Measurements from ENCODE around the gene LRIG3. TPM values are rescaled to one million over a fixed set of nuclear protein-coding genes. Genes with fewer than 3 reads are reported as not detected.

The LRIG3 gene
- total and polyA plus RNA-seq, 5 donors from 2014 or later, result not detected

DNA sequence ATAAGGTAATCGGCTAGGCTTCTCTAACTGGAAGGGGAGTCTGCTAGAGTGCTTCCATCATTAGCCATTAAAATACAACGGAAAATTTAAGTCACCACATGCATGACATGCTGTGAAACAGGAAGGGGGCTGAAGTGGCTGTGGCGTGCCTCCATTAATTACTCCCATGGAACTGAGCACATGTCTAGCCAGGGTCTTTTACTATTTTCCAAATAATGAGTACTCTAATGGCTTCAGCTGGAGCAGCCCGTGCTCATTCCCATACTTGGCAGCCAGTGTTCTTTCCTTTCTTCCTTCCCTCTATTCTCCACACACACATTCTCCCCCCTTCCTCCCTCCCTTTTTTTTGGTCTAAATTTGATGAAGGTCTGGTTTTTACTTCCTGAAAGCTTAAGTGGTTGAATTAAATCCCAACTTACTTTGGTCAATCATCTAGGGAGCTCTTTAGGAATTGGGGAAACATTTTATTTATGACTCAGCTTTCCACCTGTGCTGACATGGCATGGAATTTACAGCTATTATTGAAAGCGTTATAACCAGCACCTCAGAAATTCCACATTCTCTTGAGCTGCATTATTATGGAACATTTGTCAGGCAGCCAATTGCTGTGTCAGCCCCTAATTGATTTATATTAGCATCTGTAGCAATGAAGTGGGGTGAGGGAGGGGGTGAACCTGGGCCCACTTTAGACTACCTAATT lies 72.3 kb downstream of the LRIG3 start:
- Mint-ChIP-seq H3K36me3 (no peaks in the 10 kb centered on the region), H3K27ac (no peak overlapping the region), H3K9me3 (peaks cover 0 to 9% (median 4%) of the 10 kb centered on the region in 7 donors), H3K27me3 (no peaks in the 10 kb centered on the region), H3K4me1 (no peaks in the 10 kb centered on the region), H3K4me3 (no peak overlapping the region)
- no peak for DNase-seq
- Histone ChIP-seq H3K27ac (ENCODE audit: insufficient read depth, low read length, poor library complexity, severe bottlenecking) (no peak overlapping the region), H3K4me3 (ENCODE audit: low read depth, low read length) (no peak overlapping the region), H3K9me3 (ENCODE audit: control insufficient read depth in 2 of 2, low read length in 2 of 2) (peaks cover 0 to 4% of the 10 kb centered on the region in 2 experiments), H3K4me1 (ENCODE audit: control insufficient read depth, insufficient read depth, low read length, poor library complexity, severe bottlenecking) (no peaks in the 10 kb centered on the region), H3K27me3 (ENCODE audit: control insufficient read depth, insufficient read depth, low read length) (no peaks in the 10 kb centered on the region), H3K36me3 (ENCODE audit: control insufficient read depth, insufficient read depth, low read length) (no peaks in the 10 kb centered on the region)
- ATAC-seq (ENCODE audit: low read depth in 2 of 2), result no peak

DNA sequence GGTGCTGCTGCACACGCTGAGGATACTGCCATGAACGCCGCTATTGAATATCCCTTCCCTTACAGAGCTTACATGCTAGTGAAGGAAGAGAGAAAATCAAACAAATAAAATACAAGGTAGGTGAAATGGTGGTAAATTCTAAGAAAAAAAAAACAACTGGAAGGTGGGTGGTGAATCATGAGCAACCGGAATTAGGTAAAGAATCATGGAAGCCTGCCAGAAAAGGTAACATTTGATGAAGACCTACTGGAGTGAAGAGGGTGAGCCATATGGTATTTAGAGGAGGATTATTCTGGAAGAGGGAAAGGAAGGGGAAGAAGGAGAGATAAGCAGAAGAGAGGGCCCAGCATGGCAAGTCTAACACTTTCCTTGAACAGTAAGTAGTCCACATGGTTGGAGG lies 76.1 kb downstream of the LRIG3 start:
- Histone ChIP-seq H3K27me3 (ENCODE audit: control insufficient read depth, insufficient read depth, low read length) (no peaks in the 10 kb centered on the region), H3K4me3 (ENCODE audit: low read depth, low read length) (no peak overlapping the region), H3K36me3 (ENCODE audit: control insufficient read depth, insufficient read depth, low read length) (no peaks in the 10 kb centered on the region), H3K4me1 (ENCODE audit: control insufficient read depth, insufficient read depth, low read length, poor library complexity, severe bottlenecking) (no peaks in the 10 kb centered on the region), H3K9me3 (ENCODE audit: control insufficient read depth in 2 of 2, low read length in 2 of 2) (no peaks in the 10 kb centered on the region), H3K27ac (ENCODE audit: insufficient read depth, low read length, poor library complexity, severe bottlenecking) (no peak overlapping the region)
- DNase-seq, result no peak
- ATAC-seq (ENCODE audit: low read depth in 2 of 2), result no peak
- H3K9me3 Mint-ChIP-seq, result peaks cover 0 to 5% (median 2%) of the 10 kb centered on the region in 7 donors
- no peak overlapping the region for H3K27ac Mint-ChIP-seq
- H3K4me1 Mint-ChIP-seq, result no peaks in the 10 kb centered on the region
- H3K4me3 Mint-ChIP-seq, result no peak overlapping the region
- no peaks in the 10 kb centered on the region for H3K27me3 Mint-ChIP-seq
- H3K36me3 Mint-ChIP-seq, result no peaks in the 10 kb centered on the region

DNA sequence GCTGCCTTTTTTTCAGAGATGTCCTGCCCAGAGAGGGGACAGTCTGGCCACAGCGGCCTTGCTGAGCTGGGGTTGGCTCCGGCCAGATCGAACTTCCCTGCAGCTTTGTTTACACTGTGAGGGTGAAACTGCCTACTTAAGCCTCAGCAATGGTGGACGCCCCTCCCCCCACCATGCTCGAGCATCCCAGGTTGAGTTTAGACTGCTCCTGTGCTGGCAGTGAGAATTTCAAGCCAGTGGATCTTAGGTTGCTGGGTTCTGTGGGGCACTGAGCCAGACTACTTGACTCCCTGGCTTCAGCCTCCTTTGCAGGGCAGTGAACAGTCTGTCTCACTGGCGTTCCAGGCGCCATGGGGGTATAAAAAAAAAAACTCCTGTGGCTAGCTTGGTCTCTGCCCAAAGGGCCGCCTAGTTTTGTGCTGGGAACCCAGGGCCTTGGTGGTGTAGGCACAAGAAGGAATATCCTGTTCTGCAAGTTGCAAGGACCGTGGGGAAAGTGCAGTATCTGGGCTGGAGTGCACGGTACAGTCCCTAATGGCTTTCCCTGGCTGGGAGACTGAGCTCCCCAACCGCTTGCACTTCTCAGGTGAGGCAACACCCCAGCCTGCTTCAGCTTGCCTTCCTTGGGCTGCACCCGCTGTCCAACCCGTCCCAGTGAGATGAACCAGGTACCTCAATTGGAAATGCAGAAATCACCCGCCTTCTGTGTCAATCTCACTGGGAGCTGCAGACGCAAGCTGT lies 79.1 kb downstream of the LRIG3 start:
- no peaks in the 10 kb centered on the region for H3K27me3 ChIP-seq (ENCODE audit: control insufficient read depth, insufficient read depth, low read length)
- no peak overlapping the region for H3K4me3 Mint-ChIP-seq
- H3K9me3 Mint-ChIP-seq, result peaks cover 0 to 15% (median 6%) of the 10 kb centered on the region in 7 donors
- no peaks in the 10 kb centered on the region for H3K36me3 Mint-ChIP-seq
- no peaks in the 10 kb centered on the region for H3K4me1 Mint-ChIP-seq
- H3K4me3 ChIP-seq (ENCODE audit: low read depth, low read length), result no peak overlapping the region
- H3K4me1 ChIP-seq (ENCODE audit: control insufficient read depth, insufficient read depth, low read length, poor library complexity, severe bottlenecking), result no peaks in the 10 kb centered on the region
- H3K27ac Mint-ChIP-seq, result no peak overlapping the region
- H3K27me3 Mint-ChIP-seq, result no peaks in the 10 kb centered on the region
- no peak overlapping the region for H3K27ac ChIP-seq (ENCODE audit: insufficient read depth, low read length, poor library complexity, severe bottlenecking)
- no peaks in the 10 kb centered on the region for H3K36me3 ChIP-seq (ENCODE audit: control insufficient read depth, insufficient read depth, low read length)
- ATAC-seq (ENCODE audit: low read depth in 2 of 2), result no peak
- no peak for DNase-seq
- no peaks in the 10 kb centered on the region for H3K9me3 ChIP-seq (ENCODE audit: control insufficient read depth in 2 of 2, low read length in 2 of 2)

DNA sequence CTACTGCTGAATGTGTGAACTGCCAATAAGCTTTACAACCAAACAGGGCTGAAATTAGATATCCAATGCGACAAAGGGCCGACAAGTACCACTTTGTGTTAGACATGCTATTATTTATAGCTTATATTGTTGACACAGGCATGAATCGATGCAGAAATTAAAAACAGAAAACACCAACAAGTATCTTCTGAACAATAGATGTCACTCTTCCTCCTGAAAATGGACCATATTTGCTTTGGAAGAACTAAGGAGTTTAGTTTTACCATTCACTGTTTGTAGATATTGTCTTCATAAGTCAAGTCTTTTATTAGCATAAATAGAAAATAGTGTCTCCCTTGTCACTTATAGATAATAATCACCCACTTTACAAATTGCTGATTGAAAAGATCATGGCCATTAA lies 86.5 kb downstream of the LRIG3 start:
- Mint-ChIP-seq H3K36me3 (no peaks in the 10 kb centered on the region), H3K27ac (peak overlapping the region in 1 of 3 donors; percentile 9), H3K4me3 (no peak overlapping the region), H3K9me3 (peaks cover 0 to 14% (median 5%) of the 10 kb centered on the region in 7 donors), H3K27me3 (no peaks in the 10 kb centered on the region), H3K4me1 (no peaks in the 10 kb centered on the region)
- Histone ChIP-seq H3K9me3 (ENCODE audit: control insufficient read depth in 2 of 2, low read length in 2 of 2) (no peaks in the 10 kb centered on the region), H3K36me3 (ENCODE audit: control insufficient read depth, insufficient read depth, low read length) (no peaks in the 10 kb centered on the region), H3K4me1 (ENCODE audit: control insufficient read depth, insufficient read depth, low read length, poor library complexity, severe bottlenecking) (no peaks in the 10 kb centered on the region), H3K4me3 (ENCODE audit: low read depth, low read length) (no peak overlapping the region), H3K27me3 (ENCODE audit: control insufficient read depth, insufficient read depth, low read length) (no peaks in the 10 kb centered on the region), H3K27ac (ENCODE audit: insufficient read depth, low read length, poor library complexity, severe bottlenecking) (no peak overlapping the region)
- no peak for DNase-seq
- ATAC-seq (ENCODE audit: low read depth in 2 of 2), result no peak

DNA sequence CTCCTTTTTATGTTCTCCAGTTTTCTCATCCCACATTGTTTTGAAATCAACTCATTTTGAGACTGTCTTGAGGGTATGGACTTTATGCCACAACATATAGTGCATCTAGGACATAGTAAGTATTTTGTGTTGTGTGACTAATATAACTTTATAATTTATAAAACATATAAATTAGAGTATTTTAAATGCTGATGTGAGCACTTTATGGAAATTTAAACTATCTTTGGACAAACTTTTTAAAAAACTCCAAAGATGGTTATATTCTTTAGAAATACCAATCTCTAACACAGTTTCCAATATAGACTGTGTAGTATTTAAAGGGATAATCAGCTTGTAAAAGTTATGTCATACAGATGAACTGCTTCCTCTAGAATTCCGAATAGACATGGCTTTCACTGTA lies 87.4 kb downstream of the LRIG3 start:
- H3K27me3 Mint-ChIP-seq, result no peaks in the 10 kb centered on the region
- DNase-seq (no peak), ATAC-seq (ENCODE audit: low read depth in 2 of 2) (no peak)
- no peak overlapping the region for H3K27ac ChIP-seq (ENCODE audit: insufficient read depth, low read length, poor library complexity, severe bottlenecking)
- H3K4me3 Mint-ChIP-seq, result no peak overlapping the region
- no peaks in the 10 kb centered on the region for H3K27me3 ChIP-seq (ENCODE audit: control insufficient read depth, insufficient read depth, low read length)
- no peaks in the 10 kb centered on the region for H3K36me3 Mint-ChIP-seq
- H3K36me3 ChIP-seq (ENCODE audit: control insufficient read depth, insufficient read depth, low read length), result no peaks in the 10 kb centered on the region
- no peaks in the 10 kb centered on the region for H3K4me1 ChIP-seq (ENCODE audit: control insufficient read depth, insufficient read depth, low read length, poor library complexity, severe bottlenecking)
- no peak overlapping the region for H3K4me3 ChIP-seq (ENCODE audit: low read depth, low read length)
- H3K9me3 Mint-ChIP-seq, result peaks cover 0 to 10% (median 2%) of the 10 kb centered on the region in 7 donors
- H3K27ac Mint-ChIP-seq, result no peak overlapping the region
- no peaks in the 10 kb centered on the region for H3K4me1 Mint-ChIP-seq
- H3K9me3 ChIP-seq (ENCODE audit: control insufficient read depth in 2 of 2, low read length in 2 of 2), result no peaks in the 10 kb centered on the region

All from CD4-positive, CD25-positive, alpha-beta regulatory T cell (primary cell).